ENCODE data around the gene IZUMO1. TPM values are rescaled to one million over a fixed set of nuclear protein-coding genes. Genes with fewer than 3 reads are reported as not detected.

The IZUMO1 gene
- total RNA-seq, 1 experiment from 2014 or later, result not detected

DNA sequence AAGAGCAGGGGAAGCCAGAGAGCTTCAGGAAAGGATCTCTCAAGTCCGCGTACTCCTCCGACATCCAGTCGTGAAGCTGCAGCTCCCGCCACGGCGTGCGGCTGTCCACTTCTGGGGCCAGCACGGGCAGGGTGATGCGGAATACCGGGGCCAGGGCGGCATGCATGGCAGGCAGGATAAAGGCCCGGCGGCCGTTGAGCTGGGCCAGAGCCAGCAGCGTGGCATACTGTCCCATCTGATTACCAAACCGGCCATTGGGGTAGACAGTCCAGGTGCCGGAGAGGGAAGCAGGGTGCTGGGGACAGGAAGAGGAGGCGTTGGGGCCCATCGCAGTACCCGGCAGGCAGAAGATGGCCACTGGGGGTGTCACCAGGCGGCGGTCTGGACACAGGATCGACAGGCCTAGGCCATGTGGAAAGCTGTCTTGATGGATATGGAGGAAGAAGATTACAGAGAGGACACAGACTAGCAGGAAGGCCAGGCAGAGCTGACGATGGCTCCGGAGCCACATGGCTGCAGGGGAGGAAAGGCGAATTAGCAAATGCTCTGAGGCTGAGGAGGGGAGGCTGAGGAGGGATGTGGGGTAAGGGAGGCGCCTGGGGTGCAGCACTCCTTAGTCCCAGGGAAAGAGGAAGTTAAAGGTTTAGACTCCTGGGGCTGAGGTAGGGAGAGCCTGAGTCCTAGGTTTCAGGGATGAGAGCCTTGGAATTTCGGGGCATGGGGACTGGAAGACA, 4.2 kb upstream of the IZUMO1 start:
- CTCF ChIA-PET, result no interaction called here
- Histone ChIP-seq H3K36me3 (ENCODE audit: insufficient read depth, low read length, poor library complexity, severe bottlenecking) (no peaks in the 10 kb centered on the region), H3K27me3 (replicated peaks; ENCODE audit: insufficient read depth, low read depth, low read length, poor library complexity) (no peaks in the 10 kb centered on the region), H3K4me3 (ENCODE audit: low read depth, low read length, poor library complexity, severe bottlenecking) (no peak overlapping the region), H3K27ac (ENCODE audit: low read depth, low read length, poor library complexity, severe bottlenecking) (no peak overlapping the region), H3K9me3 (ENCODE audit: low read depth, low read length, poor library complexity, severe bottlenecking) (no peaks in the 10 kb centered on the region), H3K4me1 (ENCODE audit: insufficient read depth, low read length, poor library complexity, severe bottlenecking) (peaks cover 5% of the 10 kb centered on the region)
- no peak for DNase-seq (ENCODE audit: low spot score)
- no TSS peak for BruUV-seq (replicated peaks)
- intact Hi-C loops (cut with micrococcal nuclease; ENCODE audit: unreplicated experiment), result no loop called here
- no peak for TF ChIP-seq EZH2 (IDR thresholded peaks at IDR 0.05; ENCODE audit: borderline replicate concordance, low read depth, low read length, poor library complexity, severe bottlenecking)
- TF ChIP-seq, protein P1, sequence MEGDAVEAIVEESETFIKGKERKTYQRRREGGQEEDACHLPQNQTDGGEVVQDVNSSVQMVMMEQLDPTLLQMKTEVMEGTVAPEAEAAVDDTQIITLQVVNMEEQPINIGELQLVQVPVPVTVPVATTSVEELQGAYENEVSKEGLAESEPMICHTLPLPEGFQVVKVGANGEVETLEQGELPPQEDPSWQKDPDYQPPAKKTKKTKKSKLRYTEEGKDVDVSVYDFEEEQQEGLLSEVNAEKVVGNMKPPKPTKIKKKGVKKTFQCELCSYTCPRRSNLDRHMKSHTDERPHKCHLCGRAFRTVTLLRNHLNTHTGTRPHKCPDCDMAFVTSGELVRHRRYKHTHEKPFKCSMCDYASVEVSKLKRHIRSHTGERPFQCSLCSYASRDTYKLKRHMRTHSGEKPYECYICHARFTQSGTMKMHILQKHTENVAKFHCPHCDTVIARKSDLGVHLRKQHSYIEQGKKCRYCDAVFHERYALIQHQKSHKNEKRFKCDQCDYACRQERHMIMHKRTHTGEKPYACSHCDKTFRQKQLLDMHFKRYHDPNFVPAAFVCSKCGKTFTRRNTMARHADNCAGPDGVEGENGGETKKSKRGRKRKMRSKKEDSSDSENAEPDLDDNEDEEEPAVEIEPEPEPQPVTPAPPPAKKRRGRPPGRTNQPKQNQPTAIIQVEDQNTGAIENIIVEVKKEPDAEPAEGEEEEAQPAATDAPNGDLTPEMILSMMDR (conservative IDR thresholded peaks at IDR 0.05; ENCODE audit: low read depth, low read length), result no peak
- POLR2A ChIA-PET (ENCODE audit: low non-redundant PET), result no interaction called here

DNA sequence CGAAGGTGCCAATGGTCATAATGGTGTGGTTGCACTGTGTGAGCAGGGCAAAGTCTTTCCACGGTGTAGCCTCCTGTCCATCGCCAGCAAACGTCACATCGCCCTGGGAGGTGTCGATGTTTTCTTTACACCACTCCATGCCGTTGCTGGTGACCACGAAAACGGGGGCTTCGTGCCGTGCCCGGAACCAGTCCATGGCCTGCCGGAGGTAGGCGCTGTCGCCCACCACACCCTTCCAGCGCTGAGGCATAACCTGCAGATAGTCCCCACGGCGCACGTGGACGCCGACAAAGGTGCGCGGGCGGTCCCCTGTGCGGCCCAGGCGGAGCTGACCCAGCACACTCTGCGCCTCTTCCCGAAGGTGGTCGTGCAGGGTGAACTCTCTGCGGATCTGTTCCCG, 3.6 kb upstream of the IZUMO1 start:
- no peak overlapping the region for H3K27ac ChIP-seq (ENCODE audit: low read depth, low read length, poor library complexity, severe bottlenecking)
- H3K9me3 ChIP-seq (ENCODE audit: low read depth, low read length, poor library complexity, severe bottlenecking), result no peaks in the 10 kb centered on the region
- DNase-seq (ENCODE audit: low spot score), result no peak
- POLR2A ChIA-PET (ENCODE audit: low non-redundant PET), result no interaction called here
- no peaks in the 10 kb centered on the region for H3K27me3 ChIP-seq (replicated peaks; ENCODE audit: insufficient read depth, low read depth, low read length, poor library complexity)
- H3K4me1 ChIP-seq (ENCODE audit: insufficient read depth, low read length, poor library complexity, severe bottlenecking), result peaks cover 5% of the 10 kb centered on the region
- intact Hi-C loops (cut with micrococcal nuclease; ENCODE audit: unreplicated experiment), result no loop called here
- TF ChIP-seq EZH2 (IDR thresholded peaks at IDR 0.05; ENCODE audit: borderline replicate concordance, low read depth, low read length, poor library complexity, severe bottlenecking), result no peak
- TF ChIP-seq, protein P1 (conservative IDR thresholded peaks at IDR 0.05; ENCODE audit: low read depth, low read length), result no peak
- no TSS peak for BruUV-seq (replicated peaks)
- H3K36me3 ChIP-seq (ENCODE audit: insufficient read depth, low read length, poor library complexity, severe bottlenecking), result no peaks in the 10 kb centered on the region
- CTCF ChIA-PET, result no interaction called here
- no peak overlapping the region for H3K4me3 ChIP-seq (ENCODE audit: low read depth, low read length, poor library complexity, severe bottlenecking)

DNA sequence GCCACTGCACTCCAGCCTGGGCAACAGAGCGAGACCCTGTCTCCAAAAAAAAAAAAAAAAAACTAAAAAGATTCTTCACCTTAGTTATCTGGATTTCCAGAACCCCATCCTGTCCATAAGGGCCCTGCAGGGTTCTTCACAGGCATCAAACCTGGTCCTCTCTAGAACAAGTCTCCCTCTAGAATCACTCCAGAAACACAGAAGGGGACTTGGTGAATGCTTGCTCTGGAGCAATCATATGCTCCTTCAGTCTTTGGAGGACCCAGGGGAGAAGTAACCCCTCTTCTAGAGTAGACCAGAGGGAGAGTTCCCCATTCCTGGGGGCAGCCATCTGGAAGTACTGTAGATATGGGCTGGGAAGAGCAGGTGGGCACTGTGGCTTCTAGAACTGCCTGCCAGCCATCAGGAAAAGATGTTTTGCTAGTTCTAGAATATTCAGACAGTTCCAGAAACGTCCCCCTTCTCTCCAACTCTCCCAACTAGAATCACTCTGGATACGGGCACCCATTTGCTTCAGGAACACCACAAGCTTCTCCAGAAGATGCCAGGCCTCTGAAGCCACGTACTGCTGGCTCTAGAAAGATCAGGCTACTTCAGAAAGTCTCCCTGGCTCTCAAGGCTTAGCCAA, 3.0 kb upstream of the IZUMO1 start:
- DNase-seq (ENCODE audit: low spot score), result no peak
- ChIA-PET CTCF (no interaction called here), POLR2A (ENCODE audit: low non-redundant PET) (no interaction called here)
- BruUV-seq (replicated peaks), result no TSS peak
- intact Hi-C loops (cut with micrococcal nuclease; ENCODE audit: unreplicated experiment), result no loop called here
- Histone ChIP-seq H3K9me3 (ENCODE audit: low read depth, low read length, poor library complexity, severe bottlenecking) (no peaks in the 10 kb centered on the region), H3K4me1 (ENCODE audit: insufficient read depth, low read length, poor library complexity, severe bottlenecking) (peaks cover 5% of the 10 kb centered on the region), H3K36me3 (ENCODE audit: insufficient read depth, low read length, poor library complexity, severe bottlenecking) (no peaks in the 10 kb centered on the region), H3K4me3 (ENCODE audit: low read depth, low read length, poor library complexity, severe bottlenecking) (no peak overlapping the region), H3K27me3 (replicated peaks; ENCODE audit: insufficient read depth, low read depth, low read length, poor library complexity) (no peaks in the 10 kb centered on the region), H3K27ac (ENCODE audit: low read depth, low read length, poor library complexity, severe bottlenecking) (no peak overlapping the region)
- TF ChIP-seq, protein P1 (conservative IDR thresholded peaks at IDR 0.05; ENCODE audit: low read depth, low read length), result no peak
- no peak for TF ChIP-seq EZH2 (IDR thresholded peaks at IDR 0.05; ENCODE audit: borderline replicate concordance, low read depth, low read length, poor library complexity, severe bottlenecking)
